GM21423 (cell line): ENCODE results near the gene KLKB1.
"Not testable (repeated sequence)": the region's sequence is repeated elsewhere in the genome, so short reads cannot be mapped to it uniquely, and the experiment has no call there.

Experiments
- ATAC-seq: cut with Tn5 transposase; IDR thresholded peaks from one replicate; pipeline ENCODE4 v1.9.1; 2021; ENCODE audit warnings: mild to moderate bottlenecking, moderate library complexity; ENCODE audit not compliant: unreplicated experiment

KLKB1 gene

DNA sequence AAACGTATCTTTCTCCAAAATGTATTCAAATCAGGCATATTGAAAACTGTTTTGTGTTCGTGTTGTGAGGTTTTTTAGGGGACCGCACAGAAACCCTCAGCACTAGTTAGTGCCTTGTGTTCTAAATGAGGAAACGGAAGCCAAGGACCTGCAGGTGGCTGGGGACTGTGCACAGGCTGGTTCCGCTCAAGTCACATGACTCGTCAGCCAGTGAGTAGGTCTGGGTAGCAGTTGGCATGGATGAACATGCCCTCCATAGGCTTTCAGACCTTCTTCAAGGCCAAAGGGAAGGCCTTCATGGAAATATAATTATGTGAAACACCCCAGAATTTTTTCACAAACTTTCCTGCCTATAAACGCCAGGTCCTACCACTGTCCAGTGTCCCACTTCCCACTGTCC is 37.4 kb downstream of the KLKB1 start:
- ATAC-seq, result no peak

DNA sequence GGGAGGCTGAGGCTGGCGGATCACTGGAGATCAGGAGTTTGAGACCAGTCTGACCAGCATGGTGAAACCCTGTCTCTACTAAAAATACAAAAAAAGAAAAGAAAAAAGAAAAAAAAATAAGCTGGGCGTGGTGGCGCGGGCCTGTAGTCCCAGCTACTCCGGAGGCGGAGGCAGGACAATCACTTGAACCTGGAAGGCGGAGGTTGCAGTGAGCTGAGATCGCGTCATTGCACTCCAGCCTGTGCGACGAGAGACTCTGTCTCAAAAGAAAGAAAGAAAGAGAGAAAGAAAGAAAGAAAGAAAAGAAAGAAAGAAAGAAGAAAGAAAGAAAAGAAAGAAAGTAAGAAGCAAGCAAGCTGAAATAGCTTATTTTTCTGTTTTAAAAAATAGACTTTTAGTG is 37.9 kb downstream of the KLKB1 start:
- ATAC-seq, result not testable (repeated sequence)

- no peak for ATAC-seq
Measured at GRCh38 chr4:186265683-186266652, 38.7 kb downstream of the KLKB1 start, which contains the start of gene F11. Gene F11 (plus strand): TSS chr4:186266189. CDS start chr4:186267137, 948 bp downstream.

GRCh38 chr4:186266729-186267456 is 39.6 kb downstream of the KLKB1 start:
- no peak for ATAC-seq

GRCh38 chr4:186271081-186271678 is 43.9 kb downstream of the KLKB1 start:
- no peak for ATAC-seq

DNA sequence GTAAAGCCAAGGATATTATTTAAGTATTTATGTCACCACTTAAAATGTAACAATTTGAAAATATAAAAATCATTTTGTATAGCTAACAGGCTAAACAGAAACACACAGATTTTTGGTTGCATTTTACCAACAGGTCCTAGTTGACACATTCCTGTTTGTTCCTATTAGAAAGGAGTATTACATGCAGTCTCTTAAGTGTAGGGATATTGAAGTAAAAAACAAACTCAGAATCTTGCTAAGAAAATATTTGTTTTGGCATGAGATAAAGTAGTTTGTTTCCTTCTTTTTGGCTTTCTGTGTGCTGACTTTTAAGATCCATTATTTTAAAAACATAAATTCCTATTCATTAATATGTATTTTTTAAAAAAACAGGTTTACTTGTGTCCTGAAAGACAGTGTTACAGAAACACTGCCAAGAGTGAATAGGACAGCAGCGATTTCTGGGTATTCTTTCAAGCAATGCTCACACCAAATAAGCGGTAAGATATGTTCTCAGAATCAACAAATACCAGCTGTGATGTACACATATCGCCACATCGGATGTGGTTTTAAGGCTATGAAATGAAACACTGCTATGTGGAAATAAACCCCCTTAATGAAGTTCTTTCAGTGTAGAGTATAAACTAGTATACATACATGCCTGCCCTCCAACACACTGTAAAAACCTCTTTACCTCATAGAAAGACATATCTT is 45.5 kb downstream of the KLKB1 start:
- ATAC-seq, result no peak

DNA sequence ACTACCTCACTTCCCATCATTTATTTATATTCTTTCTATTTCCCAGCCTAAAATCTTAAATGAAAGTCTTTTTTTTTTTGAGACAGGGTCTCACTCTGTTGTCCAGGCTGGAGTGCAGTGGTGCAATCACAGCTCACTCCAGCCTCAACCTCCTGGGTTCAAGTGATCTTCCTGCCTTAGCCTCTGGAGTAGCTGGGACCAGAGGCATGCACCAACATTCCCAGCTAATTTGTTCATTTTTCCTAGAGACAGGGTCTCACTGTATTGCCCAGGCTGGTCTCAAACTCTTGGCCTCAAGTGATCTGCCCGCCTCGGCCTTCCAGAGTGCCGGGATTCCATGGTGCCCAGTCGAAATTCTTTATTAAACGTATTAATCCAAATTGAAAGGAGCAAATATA is 46.1 kb downstream of the KLKB1 start:
- ATAC-seq, result not testable (repeated sequence)

- no peak for ATAC-seq
Measured at GRCh38 chr4:186283311-186283710, 56.0 kb downstream of the KLKB1 start.

DNA sequence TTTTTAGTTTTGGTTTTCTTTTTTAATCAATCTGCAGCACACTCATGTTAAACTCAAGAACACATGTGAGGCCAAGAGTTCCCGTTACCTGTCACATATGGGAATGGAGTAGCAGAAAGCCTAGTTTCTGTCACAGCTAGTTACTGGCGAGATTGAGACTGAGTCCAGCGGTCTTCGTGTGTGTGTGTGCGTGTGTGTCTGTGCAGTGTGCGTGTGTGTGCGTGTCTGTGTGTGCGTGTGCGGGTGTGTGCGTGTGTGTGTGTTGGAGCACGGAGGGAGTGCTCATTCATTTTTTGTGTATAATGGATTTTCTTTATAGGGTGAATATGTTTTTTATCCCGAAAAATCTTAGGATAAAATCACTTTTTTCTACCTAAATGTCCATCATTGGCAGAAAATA is 57.8 kb downstream of the KLKB1 start:
- no peak for ATAC-seq

DNA sequence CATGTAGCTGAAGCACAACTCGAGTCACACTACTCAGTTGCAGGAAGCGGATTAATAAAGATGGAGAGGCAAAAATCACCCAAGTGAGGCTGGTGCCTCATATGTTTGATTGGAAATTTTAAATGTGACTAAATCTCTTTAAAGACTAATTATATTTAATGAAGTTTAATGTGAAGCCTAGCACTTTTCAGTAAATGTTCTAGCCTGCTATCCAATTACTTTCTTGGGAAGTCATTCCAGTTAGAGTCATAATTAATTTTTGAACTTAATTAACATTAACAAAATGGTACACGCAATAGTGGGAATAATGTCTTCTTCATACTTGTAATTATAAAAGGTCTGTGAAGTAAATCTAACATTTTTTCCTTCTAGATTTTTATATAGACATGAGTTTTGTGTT is 59.3 kb downstream of the KLKB1 start:
- no peak for ATAC-seq

DNA sequence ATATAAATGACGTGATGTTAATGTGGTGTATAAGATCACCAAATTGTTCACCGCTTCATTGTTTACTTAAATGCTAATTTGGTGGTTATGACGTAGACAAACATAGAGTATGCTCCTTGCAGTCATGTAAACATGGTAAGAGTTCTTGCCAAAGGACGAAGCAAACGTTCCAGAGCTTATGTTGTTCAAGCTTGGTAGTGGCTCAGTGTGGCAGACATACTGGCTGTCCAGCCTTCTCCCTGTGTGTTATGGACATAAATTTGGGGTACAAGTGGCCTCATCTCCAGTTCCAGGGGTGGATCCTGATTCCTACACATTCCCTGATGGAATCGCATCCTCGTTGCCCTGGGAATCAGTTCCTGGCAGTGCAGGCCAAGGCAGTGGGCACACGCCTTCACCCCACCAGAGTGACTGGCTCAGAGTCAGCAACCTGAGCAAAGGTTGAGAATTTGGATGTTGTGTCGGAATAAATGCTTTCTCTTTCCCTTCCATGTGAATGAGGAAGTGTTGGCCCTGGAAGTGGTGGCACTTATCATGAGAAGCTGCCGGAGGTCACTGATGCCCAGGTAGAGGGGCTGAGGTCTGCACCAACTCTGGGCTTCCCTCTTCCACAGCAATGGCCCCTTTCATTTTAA is 64.1 kb downstream of the KLKB1 start:
- ATAC-seq, result no peak

GRCh38 chr4:186294160-186294559 is 66.9 kb downstream of the KLKB1 start:
- ATAC-seq, result no peak

DNA sequence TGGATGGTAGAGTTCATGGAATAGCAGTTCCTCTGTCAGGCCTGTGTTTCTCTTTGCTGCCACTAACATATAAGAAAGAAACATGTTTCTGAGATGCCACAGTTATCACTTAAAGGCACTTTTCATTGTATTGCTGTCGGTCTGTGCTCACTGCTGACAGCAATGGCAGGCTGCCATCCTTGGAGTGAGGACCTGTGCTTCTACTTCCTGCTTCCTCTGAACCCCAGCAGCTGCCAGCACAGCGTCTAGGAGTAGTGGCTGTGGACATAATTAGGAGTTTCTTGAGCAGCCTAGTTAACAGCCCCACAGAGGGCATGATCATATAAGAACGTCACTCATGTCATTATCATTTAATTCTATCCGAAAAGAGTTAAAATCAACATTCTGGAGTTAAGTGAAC is 69.2 kb downstream of the KLKB1 start:
- no peak for ATAC-seq

- no peak for ATAC-seq
Measured at GRCh38 chr4:186297013-186297645, 69.8 kb downstream of the KLKB1 start.

DNA sequence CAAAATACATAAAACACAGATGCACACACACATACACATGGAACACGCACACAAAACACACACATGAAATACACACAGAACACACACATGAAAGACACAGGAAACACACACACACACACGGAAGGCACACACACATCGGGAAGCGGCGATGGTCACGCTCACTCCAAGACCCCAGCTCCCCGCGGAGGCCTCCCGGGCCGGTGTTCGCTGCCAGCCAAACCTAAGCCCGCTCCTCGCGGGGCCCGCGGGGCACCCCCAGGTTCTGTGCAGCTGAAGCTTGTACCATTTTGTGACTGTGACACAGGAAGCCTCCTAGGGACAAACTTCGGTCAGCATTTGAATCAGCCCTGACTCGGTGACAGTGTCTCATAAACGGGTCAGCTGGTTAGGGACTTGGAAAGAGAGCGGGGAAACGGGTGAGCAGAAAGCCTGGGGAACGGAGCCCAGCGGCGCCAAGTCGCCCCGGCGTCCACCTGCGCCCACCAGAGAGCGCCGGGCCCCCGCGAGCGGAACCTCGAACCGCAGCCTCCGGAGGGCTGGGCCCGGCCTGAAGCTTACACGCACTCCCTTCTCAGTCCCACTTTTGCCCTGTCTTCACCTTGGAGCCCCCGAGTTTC is 70.8 kb downstream of the KLKB1 start:
- ATAC-seq, result no peak

DNA sequence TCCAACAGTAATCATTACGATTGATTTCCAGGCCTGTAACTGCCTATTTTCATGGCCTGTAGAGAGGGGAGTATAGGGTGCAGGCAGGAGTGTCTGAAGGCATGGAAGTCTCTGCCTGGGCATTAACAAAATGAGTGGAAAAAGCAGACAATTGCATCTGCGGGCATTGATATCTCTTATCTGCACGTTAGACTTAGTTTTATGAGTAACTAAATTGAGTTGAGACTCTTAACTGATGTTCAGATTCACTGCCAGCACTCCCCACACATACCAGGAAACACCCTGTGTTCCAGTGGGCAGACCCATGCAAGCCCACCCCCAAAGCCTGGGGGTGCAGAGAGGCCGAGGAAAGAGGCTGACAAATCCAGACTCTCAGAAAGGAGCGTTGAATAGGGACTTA is 72.0 kb downstream of the KLKB1 start:
- no peak for ATAC-seq

GRCh38 chr4:186300659-186301390 is 73.5 kb downstream of the KLKB1 start:
- no peak for ATAC-seq

DNA sequence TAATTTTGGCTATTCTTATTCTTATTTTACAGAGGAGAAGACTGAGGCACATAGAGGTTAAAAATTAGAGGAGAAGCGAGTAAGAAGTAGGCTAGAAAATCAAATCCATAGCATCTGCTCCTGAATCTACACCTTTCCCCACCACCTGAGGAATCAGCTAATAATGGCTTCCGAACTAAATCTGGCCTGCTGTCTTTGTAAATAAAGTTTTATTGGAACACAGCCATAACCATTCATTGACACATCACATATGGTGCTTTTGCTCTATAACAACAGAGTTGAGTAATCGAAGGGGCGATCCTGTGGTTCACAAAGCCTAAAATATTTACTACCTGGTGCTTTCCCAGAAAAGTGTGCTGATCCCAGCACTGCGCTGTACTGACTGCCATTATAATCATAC is 76.9 kb downstream of the KLKB1 start:
- no peak for ATAC-seq
